C4-2B (cell line): Measurements from ENCODE around the gene MOCS1.

Experiments
- ZFX ChIP-seq: fragments of 450-650 bp; IDR thresholded peaks from 2 replicates; pipeline ENCODE4 v1.6.1; 2017
- TF ChIP-seq, protein P1 (sequence below): fragments of 450-650 bp; conservative IDR thresholded peaks from 2 replicates; pipeline ENCODE4 v1.5.1; 2017; ENCODE audit warnings: mild to moderate bottlenecking

GRCh38 chr6:39979461-39980328 is 45.4 kb upstream of the MOCS1 start:
- TF ChIP-seq, protein P1, sequence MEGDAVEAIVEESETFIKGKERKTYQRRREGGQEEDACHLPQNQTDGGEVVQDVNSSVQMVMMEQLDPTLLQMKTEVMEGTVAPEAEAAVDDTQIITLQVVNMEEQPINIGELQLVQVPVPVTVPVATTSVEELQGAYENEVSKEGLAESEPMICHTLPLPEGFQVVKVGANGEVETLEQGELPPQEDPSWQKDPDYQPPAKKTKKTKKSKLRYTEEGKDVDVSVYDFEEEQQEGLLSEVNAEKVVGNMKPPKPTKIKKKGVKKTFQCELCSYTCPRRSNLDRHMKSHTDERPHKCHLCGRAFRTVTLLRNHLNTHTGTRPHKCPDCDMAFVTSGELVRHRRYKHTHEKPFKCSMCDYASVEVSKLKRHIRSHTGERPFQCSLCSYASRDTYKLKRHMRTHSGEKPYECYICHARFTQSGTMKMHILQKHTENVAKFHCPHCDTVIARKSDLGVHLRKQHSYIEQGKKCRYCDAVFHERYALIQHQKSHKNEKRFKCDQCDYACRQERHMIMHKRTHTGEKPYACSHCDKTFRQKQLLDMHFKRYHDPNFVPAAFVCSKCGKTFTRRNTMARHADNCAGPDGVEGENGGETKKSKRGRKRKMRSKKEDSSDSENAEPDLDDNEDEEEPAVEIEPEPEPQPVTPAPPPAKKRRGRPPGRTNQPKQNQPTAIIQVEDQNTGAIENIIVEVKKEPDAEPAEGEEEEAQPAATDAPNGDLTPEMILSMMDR = no peak
- TF ChIP-seq ZFX = no peak
